Measurements from ENCODE around the gene GNGT1.

Gene GNGT1

DNA sequence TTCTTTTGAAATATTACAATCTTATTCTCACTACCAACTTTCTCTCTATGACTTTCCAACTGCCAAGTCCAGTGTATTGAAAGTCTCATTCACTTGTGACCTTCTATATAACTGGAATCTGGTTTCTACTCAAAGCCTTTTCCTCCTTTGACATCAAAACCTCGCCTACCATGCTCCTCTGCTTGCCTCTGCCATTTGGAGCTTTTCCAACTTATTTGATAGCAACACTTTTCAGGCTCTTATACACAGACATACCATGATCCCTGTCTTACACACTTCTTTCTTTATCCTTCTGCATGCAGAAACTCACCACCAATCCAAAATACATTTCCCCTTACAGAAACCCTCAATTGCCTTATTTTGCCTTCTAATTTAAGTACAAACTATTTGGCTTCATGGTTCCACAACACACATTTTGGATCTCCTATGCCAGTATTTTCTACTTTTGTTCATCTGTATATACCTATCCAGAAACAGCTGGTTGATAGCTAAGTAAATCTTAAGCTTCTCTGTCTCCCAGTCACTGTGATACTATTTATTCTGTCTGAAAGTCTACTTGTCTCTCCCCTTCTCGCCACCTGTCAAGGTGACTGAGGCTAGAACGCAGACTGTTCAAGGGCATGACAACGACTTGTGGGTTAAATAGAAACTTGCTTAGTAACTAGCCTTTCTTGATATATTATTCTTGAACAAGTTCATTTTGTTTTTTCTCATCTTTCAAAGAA is 37.6 kb downstream of the GNGT1 start:
- Histone ChIP-seq H3K4me3 (ENCODE audit: low read depth in 1 of 2, low read length in 2 of 2) (no peak overlapping the region), H3K4me1 (ENCODE audit: control insufficient read depth in 1 of 2, insufficient read depth in 2 of 2, low read length in 2 of 2) (no peaks in the 10 kb centered on the region), H3K27ac (ENCODE audit: low read length) (no peak overlapping the region), H3K27me3 (ENCODE audit: low read depth, low read length) (no peaks in the 10 kb centered on the region), H3K36me3 (ENCODE audit: control insufficient read depth in 1 of 2, insufficient read depth in 2 of 2, low read length in 2 of 2) (no peaks in the 10 kb centered on the region), H3K9me3 (ENCODE audit: control insufficient read depth in 1 of 2, low read length in 2 of 2) (no peaks in the 10 kb centered on the region)

DNA sequence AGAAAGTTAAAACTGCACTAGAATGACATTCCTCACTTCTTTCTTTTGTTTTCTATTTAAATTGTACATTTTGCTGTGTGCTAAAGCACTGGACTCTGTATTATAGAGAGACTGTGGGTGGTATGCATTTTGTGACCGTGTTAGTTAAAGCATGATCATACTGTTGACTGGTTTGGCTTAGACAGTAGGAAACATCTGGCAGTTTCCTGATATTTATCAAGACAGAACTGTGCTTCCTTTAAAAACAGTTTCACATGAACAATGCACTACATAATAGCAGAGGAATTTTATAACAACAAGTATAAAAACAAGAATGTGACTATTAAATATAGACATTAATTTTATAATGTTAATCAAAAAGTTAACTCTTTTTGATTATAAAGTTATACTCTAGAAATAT is 38.3 kb downstream of the GNGT1 start:
- no peaks in the 10 kb centered on the region for H3K4me1 ChIP-seq (ENCODE audit: control insufficient read depth in 1 of 2, insufficient read depth in 2 of 2, low read length in 2 of 2)
- H3K27ac ChIP-seq (ENCODE audit: low read length) = no peak overlapping the region

DNA sequence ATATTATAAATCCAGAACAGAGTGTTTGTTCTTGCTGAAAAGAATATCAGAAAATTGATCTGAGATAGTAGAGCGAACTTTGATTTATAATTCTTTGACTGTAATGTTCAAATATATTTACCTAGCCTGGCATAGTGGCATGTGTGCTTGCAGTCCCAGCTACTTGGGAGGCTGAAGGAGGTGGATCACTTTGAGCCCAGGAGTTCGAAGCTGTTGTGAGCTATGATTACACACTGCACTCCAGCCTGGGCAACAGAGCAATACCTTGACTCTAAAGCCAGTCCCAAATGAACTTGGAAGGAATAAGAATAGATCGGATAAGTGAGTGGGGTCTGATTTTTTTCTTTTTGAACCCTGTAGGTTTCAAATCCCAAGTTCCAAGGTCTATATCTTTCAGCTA is 38.7 kb downstream of the GNGT1 start:
- H3K27me3 ChIP-seq (ENCODE audit: low read depth, low read length) = no peaks in the 10 kb centered on the region
- H3K9me3 ChIP-seq (ENCODE audit: control insufficient read depth in 1 of 2, low read length in 2 of 2) = no peaks in the 10 kb centered on the region
- H3K4me3 ChIP-seq (ENCODE audit: low read depth in 1 of 2, low read length in 2 of 2) = no peak overlapping the region
- no peaks in the 10 kb centered on the region for H3K4me1 ChIP-seq (ENCODE audit: control insufficient read depth in 1 of 2, insufficient read depth in 2 of 2, low read length in 2 of 2)
- no peak overlapping the region for H3K27ac ChIP-seq (ENCODE audit: low read length)
- no peaks in the 10 kb centered on the region for H3K36me3 ChIP-seq (ENCODE audit: control insufficient read depth in 1 of 2, insufficient read depth in 2 of 2, low read length in 2 of 2)

More for the DNA sequence above, 38.3 kb downstream of the GNGT1 start:
- no peak overlapping the region for H3K4me3 ChIP-seq (ENCODE audit: low read depth in 1 of 2, low read length in 2 of 2)
- no peaks in the 10 kb centered on the region for H3K27me3 ChIP-seq (ENCODE audit: low read depth, low read length)
- H3K9me3 ChIP-seq (ENCODE audit: control insufficient read depth in 1 of 2, low read length in 2 of 2) = no peaks in the 10 kb centered on the region
- H3K36me3 ChIP-seq (ENCODE audit: control insufficient read depth in 1 of 2, insufficient read depth in 2 of 2, low read length in 2 of 2) = no peaks in the 10 kb centered on the region

DNA sequence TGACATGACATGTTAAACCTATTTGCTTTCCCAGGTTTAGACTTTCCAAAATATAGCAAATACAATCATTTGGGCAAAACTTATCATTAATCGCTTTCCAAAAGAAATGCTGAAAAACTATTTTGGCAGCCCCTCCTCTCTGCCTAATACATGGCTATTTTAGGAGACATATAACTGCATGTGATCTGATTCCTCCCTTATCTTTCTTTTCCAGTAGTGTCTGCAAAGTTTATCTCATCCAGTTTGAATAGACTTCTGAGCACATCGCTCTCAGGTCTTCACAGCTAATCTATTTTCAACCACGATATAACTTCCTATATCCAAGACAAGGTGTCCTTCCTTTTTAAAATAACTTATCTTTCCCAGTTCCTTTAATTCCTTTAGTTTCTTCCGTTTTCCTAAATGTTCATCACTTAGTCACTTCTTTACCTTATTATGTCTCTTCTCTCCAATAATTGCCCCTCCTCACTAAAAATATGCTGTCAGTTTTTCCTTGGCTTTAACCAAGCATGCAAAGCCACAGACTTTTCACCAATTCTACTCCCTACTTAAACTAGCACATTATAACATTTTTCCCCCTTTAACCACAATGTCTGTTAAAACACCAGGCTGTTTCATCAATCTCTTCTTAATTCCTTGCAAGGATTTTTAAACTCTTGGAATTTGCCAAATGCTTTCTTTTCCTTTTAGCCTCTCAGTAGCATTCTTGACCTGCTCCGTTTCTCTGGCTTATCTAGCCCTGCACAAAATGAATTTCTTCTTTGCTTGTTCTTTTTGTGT is 39.6 kb downstream of the GNGT1 start:
- no peaks in the 10 kb centered on the region for H3K27me3 ChIP-seq (ENCODE audit: low read depth, low read length)
- H3K4me3 ChIP-seq (ENCODE audit: low read depth in 1 of 2, low read length in 2 of 2) = no peak overlapping the region
- no peaks in the 10 kb centered on the region for H3K4me1 ChIP-seq (ENCODE audit: control insufficient read depth in 1 of 2, insufficient read depth in 2 of 2, low read length in 2 of 2)
- no peaks in the 10 kb centered on the region for H3K36me3 ChIP-seq (ENCODE audit: control insufficient read depth in 1 of 2, insufficient read depth in 2 of 2, low read length in 2 of 2)
- H3K9me3 ChIP-seq (ENCODE audit: control insufficient read depth in 1 of 2, low read length in 2 of 2) = no peaks in the 10 kb centered on the region
- H3K27ac ChIP-seq (ENCODE audit: low read length) = no peak overlapping the region

DNA sequence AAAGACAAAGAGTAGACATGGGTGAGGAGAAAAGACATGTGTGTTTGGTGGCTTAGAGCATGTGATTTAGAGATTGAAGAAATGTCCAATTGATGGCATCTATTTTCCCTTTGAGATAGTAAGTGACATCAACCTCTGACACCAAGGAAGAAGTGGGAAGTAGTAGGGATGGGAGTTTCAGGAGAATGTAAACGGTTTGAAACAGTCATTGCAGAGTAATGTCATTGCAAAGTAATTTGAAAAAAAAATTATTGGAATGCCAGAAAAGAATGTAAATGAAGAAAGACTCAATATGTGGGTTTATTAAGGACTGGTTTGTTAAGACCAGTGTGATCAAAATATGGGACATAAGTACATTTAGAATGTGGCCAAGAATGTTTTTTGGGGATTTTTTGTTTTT is 41.7 kb downstream of the GNGT1 start:
- Histone ChIP-seq H3K4me3 (ENCODE audit: low read depth in 1 of 2, low read length in 2 of 2) (no peak overlapping the region), H3K4me1 (ENCODE audit: control insufficient read depth in 1 of 2, insufficient read depth in 2 of 2, low read length in 2 of 2) (no peaks in the 10 kb centered on the region), H3K9me3 (ENCODE audit: control insufficient read depth in 1 of 2, low read length in 2 of 2) (no peaks in the 10 kb centered on the region), H3K27ac (ENCODE audit: low read length) (no peak overlapping the region), H3K27me3 (ENCODE audit: low read depth, low read length) (no peaks in the 10 kb centered on the region), H3K36me3 (ENCODE audit: control insufficient read depth in 1 of 2, insufficient read depth in 2 of 2, low read length in 2 of 2) (no peaks in the 10 kb centered on the region)

DNA sequence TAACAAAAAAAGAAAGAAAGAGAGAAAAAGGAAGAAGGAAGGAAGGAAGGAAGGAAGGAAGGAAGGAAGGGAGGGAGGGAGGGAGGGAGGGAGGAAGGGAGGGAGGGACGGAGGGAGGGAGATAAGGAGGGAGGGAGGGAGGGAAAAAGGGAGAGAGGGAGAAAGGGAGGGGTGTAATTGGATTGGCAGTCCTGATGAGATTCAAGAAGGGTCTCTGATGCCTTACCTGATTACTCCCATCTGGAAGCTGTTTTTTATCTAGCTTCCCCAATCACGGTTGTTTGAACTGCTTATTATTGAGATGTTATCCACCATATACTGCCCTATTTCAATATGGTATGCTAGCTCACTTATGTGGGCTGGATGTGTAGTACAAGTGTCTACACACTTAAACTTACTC is 42.5 kb downstream of the GNGT1 start:
- Histone ChIP-seq H3K36me3 (ENCODE audit: control insufficient read depth in 1 of 2, insufficient read depth in 2 of 2, low read length in 2 of 2) (no peaks in the 10 kb centered on the region), H3K4me1 (ENCODE audit: control insufficient read depth in 1 of 2, insufficient read depth in 2 of 2, low read length in 2 of 2) (no peaks in the 10 kb centered on the region), H3K4me3 (ENCODE audit: low read depth in 1 of 2, low read length in 2 of 2) (no peak overlapping the region), H3K27me3 (ENCODE audit: low read depth, low read length) (no peaks in the 10 kb centered on the region), H3K9me3 (ENCODE audit: control insufficient read depth in 1 of 2, low read length in 2 of 2) (no peaks in the 10 kb centered on the region), H3K27ac (ENCODE audit: low read length) (no peak overlapping the region)

DNA sequence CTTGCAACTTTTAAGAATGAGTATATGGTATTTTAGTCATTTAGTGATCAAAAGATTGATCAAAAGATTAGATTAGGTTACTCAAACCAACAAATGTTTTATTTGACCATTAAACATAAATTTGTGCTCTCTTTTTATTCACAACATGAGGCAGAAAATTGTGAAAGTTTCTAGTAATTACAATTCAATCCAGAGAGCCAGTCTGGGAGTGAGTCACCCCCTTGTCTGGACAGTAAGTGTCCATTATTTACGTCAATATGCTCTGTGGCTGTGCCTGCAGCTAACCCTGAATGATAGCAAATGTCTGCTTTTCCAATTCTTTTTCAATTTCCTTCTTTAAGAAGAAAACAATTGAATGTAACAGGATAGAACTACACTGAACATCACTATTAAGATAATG is 43.1 kb downstream of the GNGT1 start:
- Histone ChIP-seq H3K27ac (ENCODE audit: low read length) (no peak overlapping the region), H3K9me3 (ENCODE audit: control insufficient read depth in 1 of 2, low read length in 2 of 2) (no peaks in the 10 kb centered on the region), H3K36me3 (ENCODE audit: control insufficient read depth in 1 of 2, insufficient read depth in 2 of 2, low read length in 2 of 2) (no peaks in the 10 kb centered on the region), H3K4me3 (ENCODE audit: low read depth in 1 of 2, low read length in 2 of 2) (no peak overlapping the region), H3K27me3 (ENCODE audit: low read depth, low read length) (no peaks in the 10 kb centered on the region), H3K4me1 (ENCODE audit: control insufficient read depth in 1 of 2, insufficient read depth in 2 of 2, low read length in 2 of 2) (no peaks in the 10 kb centered on the region)

DNA sequence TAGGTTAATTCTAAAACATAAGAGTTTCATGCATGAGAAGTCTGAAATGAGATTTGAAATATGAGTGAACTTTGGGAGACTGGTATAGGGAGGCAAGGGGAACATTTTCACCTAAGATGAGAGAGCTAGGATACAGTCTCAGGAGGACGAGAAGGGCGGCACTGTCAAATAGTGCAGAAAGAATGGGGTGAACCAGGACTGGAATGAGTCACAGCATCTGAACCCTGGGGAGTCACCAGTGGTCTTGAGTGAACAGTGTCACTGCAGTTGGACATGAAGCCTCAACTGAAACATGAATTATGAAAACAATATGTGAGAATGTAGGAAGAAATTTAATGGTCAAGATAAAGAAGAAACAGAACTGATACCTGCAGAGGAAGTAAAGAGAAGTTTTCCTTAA is 48.9 kb downstream of the GNGT1 start:
- Histone ChIP-seq H3K27ac (ENCODE audit: low read length) (no peak overlapping the region), H3K4me3 (ENCODE audit: low read depth in 1 of 2, low read length in 2 of 2) (no peak overlapping the region), H3K9me3 (ENCODE audit: control insufficient read depth in 1 of 2, low read length in 2 of 2) (no peaks in the 10 kb centered on the region), H3K27me3 (ENCODE audit: low read depth, low read length) (no peaks in the 10 kb centered on the region), H3K36me3 (ENCODE audit: control insufficient read depth in 1 of 2, insufficient read depth in 2 of 2, low read length in 2 of 2) (no peaks in the 10 kb centered on the region), H3K4me1 (ENCODE audit: control insufficient read depth in 1 of 2, insufficient read depth in 2 of 2, low read length in 2 of 2) (no peaks in the 10 kb centered on the region)

DNA sequence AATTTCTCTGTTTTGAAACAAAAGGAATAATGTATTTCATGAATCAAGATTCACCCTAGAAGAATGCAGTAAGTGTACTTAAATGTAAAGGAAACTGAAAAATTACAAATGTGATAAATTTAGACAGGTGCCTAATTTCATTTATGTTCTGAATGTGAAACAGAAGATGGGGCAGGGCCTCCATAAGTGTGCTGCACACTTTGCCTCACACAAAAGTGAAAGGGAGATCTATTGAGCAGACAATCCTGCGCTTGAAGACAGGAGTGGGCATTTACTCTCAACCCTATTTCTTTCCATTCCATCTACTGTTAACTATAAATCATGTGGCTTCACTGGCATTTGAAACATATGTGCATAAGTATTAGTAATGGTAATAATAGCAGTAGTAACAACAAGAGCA is 51.4 kb downstream of the GNGT1 start:
- H3K4me3 ChIP-seq (ENCODE audit: low read depth in 1 of 2, low read length in 2 of 2) = no peak overlapping the region
- no peaks in the 10 kb centered on the region for H3K27me3 ChIP-seq (ENCODE audit: low read depth, low read length)
- H3K27ac ChIP-seq (ENCODE audit: low read length) = no peak overlapping the region
- H3K36me3 ChIP-seq (ENCODE audit: control insufficient read depth in 1 of 2, insufficient read depth in 2 of 2, low read length in 2 of 2) = no peaks in the 10 kb centered on the region
- H3K9me3 ChIP-seq (ENCODE audit: control insufficient read depth in 1 of 2, low read length in 2 of 2) = no peaks in the 10 kb centered on the region
- no peaks in the 10 kb centered on the region for H3K4me1 ChIP-seq (ENCODE audit: control insufficient read depth in 1 of 2, insufficient read depth in 2 of 2, low read length in 2 of 2)

DNA sequence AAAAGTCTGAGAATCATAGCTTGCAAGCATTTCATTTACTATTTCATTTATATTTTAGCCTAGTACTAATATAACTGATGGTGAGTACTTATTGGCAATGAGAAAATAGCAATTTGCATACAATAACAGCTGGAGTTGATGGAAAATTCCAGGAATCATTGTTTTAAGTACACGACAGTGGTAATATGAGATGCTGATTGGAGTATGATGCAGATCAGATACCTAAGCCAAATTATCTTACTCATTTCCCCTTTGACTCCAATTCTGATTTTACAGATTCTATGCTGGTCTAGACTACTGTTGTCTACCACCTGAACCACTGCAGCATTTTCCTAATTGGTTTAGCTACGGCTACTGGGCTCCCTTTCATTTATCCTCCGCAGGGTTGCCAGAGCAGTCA is 51.8 kb downstream of the GNGT1 start:
- Histone ChIP-seq H3K27ac (ENCODE audit: low read length) (no peak overlapping the region), H3K4me1 (ENCODE audit: control insufficient read depth in 1 of 2, insufficient read depth in 2 of 2, low read length in 2 of 2) (no peaks in the 10 kb centered on the region), H3K9me3 (ENCODE audit: control insufficient read depth in 1 of 2, low read length in 2 of 2) (no peaks in the 10 kb centered on the region), H3K36me3 (ENCODE audit: control insufficient read depth in 1 of 2, insufficient read depth in 2 of 2, low read length in 2 of 2) (no peaks in the 10 kb centered on the region), H3K27me3 (ENCODE audit: low read depth, low read length) (no peaks in the 10 kb centered on the region), H3K4me3 (ENCODE audit: low read depth in 1 of 2, low read length in 2 of 2) (no peak overlapping the region)

DNA sequence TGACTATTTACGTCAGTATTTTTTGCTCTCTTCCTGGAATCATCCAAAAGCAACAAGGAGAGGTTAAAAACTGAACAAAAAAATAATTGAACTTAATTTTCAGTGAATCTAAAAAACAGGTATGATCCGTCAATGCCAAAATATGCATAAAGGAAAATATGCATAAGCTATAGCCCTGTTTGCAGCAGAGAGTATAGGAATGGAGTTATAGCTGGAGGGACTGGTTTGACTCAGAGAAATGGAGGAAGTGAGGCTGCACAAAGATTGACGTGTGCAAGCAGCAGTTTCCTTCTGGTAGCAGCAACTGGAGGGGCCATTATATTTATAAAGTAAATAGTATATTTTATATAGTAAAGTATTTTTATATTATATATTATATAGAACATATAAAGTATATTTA is 52.3 kb downstream of the GNGT1 start:
- no peak overlapping the region for H3K27ac ChIP-seq (ENCODE audit: low read length)
- H3K4me1 ChIP-seq (ENCODE audit: control insufficient read depth in 1 of 2, insufficient read depth in 2 of 2, low read length in 2 of 2) = no peaks in the 10 kb centered on the region
- H3K4me3 ChIP-seq (ENCODE audit: low read depth in 1 of 2, low read length in 2 of 2) = no peak overlapping the region
- H3K36me3 ChIP-seq (ENCODE audit: control insufficient read depth in 1 of 2, insufficient read depth in 2 of 2, low read length in 2 of 2) = no peaks in the 10 kb centered on the region
- H3K9me3 ChIP-seq (ENCODE audit: control insufficient read depth in 1 of 2, low read length in 2 of 2) = no peaks in the 10 kb centered on the region
- no peaks in the 10 kb centered on the region for H3K27me3 ChIP-seq (ENCODE audit: low read depth, low read length)
